ENCODE results near the gene SETD1B.
A peak's percentile ranks its signal among the peaks of the same experiment; 100 is the strongest.
"Not testable (repeated sequence)": the region's sequence is repeated elsewhere in the genome, so short reads cannot be mapped to it uniquely, and the experiment has no call there.

Gene SETD1B

DNA sequence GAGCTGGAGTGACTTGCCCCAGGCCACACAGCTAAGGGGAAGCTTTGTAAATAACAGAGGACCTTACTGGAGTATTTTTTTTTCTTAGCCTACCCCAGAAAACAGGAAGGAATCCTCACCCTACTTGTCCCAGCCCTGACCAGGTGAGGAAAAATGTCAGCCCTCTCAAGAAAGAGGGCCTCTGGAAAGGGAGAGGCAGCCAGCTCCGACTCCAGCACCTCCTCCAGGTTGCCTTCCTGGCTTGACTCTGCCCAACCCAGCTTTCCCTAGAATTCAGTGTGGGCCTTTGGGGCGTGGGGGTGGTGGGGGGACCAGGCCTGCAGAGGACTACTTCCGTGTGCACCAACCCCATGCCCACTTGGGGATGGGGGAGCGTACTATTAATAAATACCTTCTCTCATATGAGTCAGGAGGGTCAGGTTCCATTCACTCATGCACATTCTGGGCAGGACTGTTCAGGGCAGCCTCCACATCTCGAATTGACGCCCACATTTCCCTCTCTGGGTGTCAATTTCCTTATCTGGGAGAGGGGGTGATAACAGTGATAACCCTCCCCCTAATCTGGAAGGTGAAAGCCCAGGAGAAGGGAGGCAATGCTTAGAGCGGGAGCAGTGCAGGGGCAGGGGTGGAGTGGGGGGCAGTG lies 15.5 kb upstream of the SETD1B start:
- no peak for DNase-seq

GRCh38 chr12:121789233-121789781 lies 14.5 kb upstream of the SETD1B start:
- intact Hi-C loops (cut with DNase I; ENCODE audit: low total_unique reads), result no loop called here
- no peaks in the 10 kb centered on the region for H3K27me3 ChIP-seq
- H3K4me3 ChIP-seq, result no peak overlapping the region
- no peaks in the 10 kb centered on the region for H3K9me3 ChIP-seq
- H3K4me1 ChIP-seq, result peaks cover 0 to 13% (median 13%) of the 10 kb centered on the region in 4 donors
- no peak for DNase-seq
- TF ChIP-seq CTCF (IDR thresholded peaks at IDR 0.05), result no peak
- no peak overlapping the region for H3K27ac ChIP-seq
- H3K36me3 ChIP-seq, result peaks cover 0 to 5% (median 0%) of the 10 kb centered on the region in 3 donors

More for the DNA sequence above, 15.5 kb upstream of the SETD1B start:
- Histone ChIP-seq H3K4me3 (no peak overlapping the region), H3K9me3 (no peaks in the 10 kb centered on the region), H3K27ac (no peak overlapping the region), H3K4me1 (peaks cover 0 to 5% (median 4%) of the 10 kb centered on the region in 4 donors), H3K27me3 (no peaks in the 10 kb centered on the region), H3K36me3 (peaks cover 0 to 5% (median 0%) of the 10 kb centered on the region in 3 donors)
- intact Hi-C loops (cut with DNase I; ENCODE audit: low total_unique reads), result no loop called here
- no peak for TF ChIP-seq CTCF (IDR thresholded peaks at IDR 0.05)

GRCh38 chr12:121789800-121790728 lies 13.7 kb upstream of the SETD1B start:
- Histone ChIP-seq H3K27ac (no peak overlapping the region), H3K4me3 (no peak overlapping the region), H3K27me3 (no peaks in the 10 kb centered on the region), H3K4me1 (peaks cover 0 to 21% (median 20%) of the 10 kb centered on the region in 4 donors), H3K36me3 (peaks cover 0 to 5% (median 0%) of the 10 kb centered on the region in 3 donors), H3K9me3 (no peaks in the 10 kb centered on the region)
- peak in 1 of 2 donors; percentile 61 for DNase-seq
- intact Hi-C loops (cut with DNase I; ENCODE audit: low total_unique reads), result loop anchor here (5.0 kb wide), 2 partner anchors 93 to 97 kb away; partner anchors contain the start of gene PSMD9
- TF ChIP-seq CTCF (IDR thresholded peaks at IDR 0.05), result no peak

DNA sequence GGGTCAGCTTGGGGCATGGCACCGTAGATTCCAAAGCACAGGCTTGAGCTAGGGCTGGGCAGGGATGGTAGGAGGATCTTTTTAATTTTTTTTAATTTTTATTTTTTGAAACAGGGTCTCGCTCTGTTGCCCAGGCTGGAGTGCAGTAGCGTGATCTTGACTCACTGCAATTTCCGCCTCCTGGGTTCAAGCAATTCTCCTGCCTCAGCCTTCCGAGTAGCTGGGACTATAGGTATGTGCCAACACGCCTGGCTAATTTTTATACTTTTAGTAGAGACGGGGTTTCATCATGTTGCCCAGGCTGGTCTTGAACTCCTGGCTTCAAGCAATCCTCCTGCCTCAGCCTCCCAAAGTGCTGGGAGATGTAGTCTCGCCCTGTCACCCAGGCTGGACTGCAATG lies 13.0 kb upstream of the SETD1B start:
- H3K36me3 ChIP-seq, result peaks cover 0 to 12% (median 4%) of the 10 kb centered on the region in 3 donors
- H3K4me3 ChIP-seq, DNase-seq, H3K27me3 ChIP-seq, H3K27ac ChIP-seq, H3K9me3 ChIP-seq: not testable (repeated sequence)
- intact Hi-C loops (cut with DNase I; ENCODE audit: low total_unique reads), result loop anchor here (5.0 kb wide), 2 partner anchors 93 to 97 kb away; partner anchors contain the start of gene PSMD9
- peaks cover 0 to 28% (median 27%) of the 10 kb centered on the region in 4 donors for H3K4me1 ChIP-seq

- intact Hi-C loops (cut with DNase I; ENCODE audit: low total_unique reads), result loop anchor here (5.0 kb wide), 2 partner anchors 95 kb away; partner anchors contain the start of gene PSMD9
- TF ChIP-seq CTCF (IDR thresholded peaks at IDR 0.05), result no peak
- DNase-seq, result no peak
- Histone ChIP-seq H3K4me1 (peaks cover 0 to 39% (median 37%) of the 10 kb centered on the region in 4 donors), H3K4me3 (no peak overlapping the region), H3K27ac (no peak overlapping the region), H3K36me3 (peaks cover 0 to 12% (median 4%) of the 10 kb centered on the region in 3 donors), H3K9me3 (no peaks in the 10 kb centered on the region), H3K27me3 (no peaks in the 10 kb centered on the region)
These were observed 11.9 kb upstream of the SETD1B start for GRCh38 chr12:121791671-121792551.

Data from tibial artery (tissue), 4 donors.